ENCODE data around the gene KCNIP1. TPM values are rescaled to one million over a fixed set of nuclear protein-coding genes. Genes with fewer than 3 reads are reported as not detected.

KCNIP1 gene
- 1.2 and 5.3 TPM in 2 replicates for total RNA-seq (ENCODE audit: low replicate concordance)
- long read RNA-seq, partial matches to known transcripts = 0 of 2 reads
- long read RNA-seq, other reads (novel, unspliced or antisense) = 2 of 2 reads

DNA sequence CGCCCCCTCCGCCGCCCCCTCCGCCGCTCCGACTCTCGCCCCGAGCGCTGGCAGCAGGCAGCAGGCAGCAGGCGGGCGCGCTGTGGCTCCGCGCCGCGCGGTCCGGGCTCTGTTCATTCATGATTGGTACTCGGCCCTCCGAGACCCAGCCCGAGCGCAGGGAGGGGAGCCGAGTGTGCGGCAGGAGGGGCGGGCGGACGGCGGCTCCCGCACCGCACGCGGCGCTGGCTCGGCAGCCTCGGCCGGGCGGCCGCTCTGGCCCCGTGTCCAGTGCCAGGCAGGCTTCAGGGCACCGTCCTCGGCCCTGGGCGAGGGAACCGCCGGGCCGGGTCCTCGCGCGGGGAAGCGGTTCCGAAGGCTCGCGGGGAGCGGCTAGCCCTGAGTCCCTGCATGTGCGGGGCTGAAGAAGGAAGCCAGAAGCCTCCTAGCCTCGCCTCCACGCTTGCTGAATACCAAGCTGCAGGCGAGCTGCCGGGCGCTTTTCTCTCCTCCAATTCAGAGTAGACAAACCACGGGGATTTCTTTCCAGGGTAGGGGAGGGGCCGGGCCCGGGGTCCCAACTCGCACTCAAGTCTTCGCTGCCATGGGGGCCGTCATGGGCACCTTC lies at the start of gene KCNIP1:
TSS of gene KCNIP1 (plus strand) at position 31 of the 607 bp plus-strand sequence.
- Mint-ChIP-seq H3K36me3 (no peaks in the 10 kb centered on the region), H3K27ac (peak within 1 kb of the TSS; percentile 51), H3K27me3 (peaks cover 54% of the 10 kb centered on the region), H3K9me3 (no peaks in the 10 kb centered on the region), H3K4me3 (peak within 1 kb of the TSS; percentile 83), H3K4me1 (ENCODE audit: unreplicated experiment) (peaks cover 20% of the 10 kb centered on the region)
- no peak for DNase-seq (ENCODE audit: extremely low spot score, unreplicated experiment)
- TF ChIP-seq, protein P1, sequence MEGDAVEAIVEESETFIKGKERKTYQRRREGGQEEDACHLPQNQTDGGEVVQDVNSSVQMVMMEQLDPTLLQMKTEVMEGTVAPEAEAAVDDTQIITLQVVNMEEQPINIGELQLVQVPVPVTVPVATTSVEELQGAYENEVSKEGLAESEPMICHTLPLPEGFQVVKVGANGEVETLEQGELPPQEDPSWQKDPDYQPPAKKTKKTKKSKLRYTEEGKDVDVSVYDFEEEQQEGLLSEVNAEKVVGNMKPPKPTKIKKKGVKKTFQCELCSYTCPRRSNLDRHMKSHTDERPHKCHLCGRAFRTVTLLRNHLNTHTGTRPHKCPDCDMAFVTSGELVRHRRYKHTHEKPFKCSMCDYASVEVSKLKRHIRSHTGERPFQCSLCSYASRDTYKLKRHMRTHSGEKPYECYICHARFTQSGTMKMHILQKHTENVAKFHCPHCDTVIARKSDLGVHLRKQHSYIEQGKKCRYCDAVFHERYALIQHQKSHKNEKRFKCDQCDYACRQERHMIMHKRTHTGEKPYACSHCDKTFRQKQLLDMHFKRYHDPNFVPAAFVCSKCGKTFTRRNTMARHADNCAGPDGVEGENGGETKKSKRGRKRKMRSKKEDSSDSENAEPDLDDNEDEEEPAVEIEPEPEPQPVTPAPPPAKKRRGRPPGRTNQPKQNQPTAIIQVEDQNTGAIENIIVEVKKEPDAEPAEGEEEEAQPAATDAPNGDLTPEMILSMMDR (conservative IDR thresholded peaks at IDR 0.05) = no peak

- TF ChIP-seq, protein P1 (conservative IDR thresholded peaks at IDR 0.05) = no peak
- H3K4me1 Mint-ChIP-seq (ENCODE audit: unreplicated experiment) = no peaks in the 10 kb centered on the region
These were observed 40.4 kb upstream of the KCNIP1 start for GRCh38 chr5:170463426-170463825.

GRCh38 chr5:170464280-170465127 lies 39.3 kb upstream of the KCNIP1 start:
- no peak overlapping the region for H3K4me3 Mint-ChIP-seq
- no peaks in the 10 kb centered on the region for H3K4me1 Mint-ChIP-seq (ENCODE audit: unreplicated experiment)
- peaks cover 6% of the 10 kb centered on the region for H3K27me3 Mint-ChIP-seq

More at GRCh38 chr5:170463426-170463825, 40.4 kb upstream of the KCNIP1 start:
- Mint-ChIP-seq H3K36me3 (peaks cover 4% of the 10 kb centered on the region), H3K9me3 (peaks cover 15% of the 10 kb centered on the region), H3K27me3 (peaks cover 4% of the 10 kb centered on the region), H3K27ac (no peak overlapping the region), H3K4me3 (no peak overlapping the region)
- no peak for DNase-seq (ENCODE audit: extremely low spot score, unreplicated experiment)

GRCh38 chr5:170466553-170466952 lies 37.3 kb upstream of the KCNIP1 start:
- DNase-seq (ENCODE audit: extremely low spot score, unreplicated experiment) = peak; percentile 6
- Mint-ChIP-seq H3K27me3 (peaks cover 16% of the 10 kb centered on the region), H3K36me3 (no peaks in the 10 kb centered on the region), H3K27ac (no peak overlapping the region), H3K4me1 (ENCODE audit: unreplicated experiment) (peaks cover 6% of the 10 kb centered on the region), H3K4me3 (no peak overlapping the region), H3K9me3 (no peaks in the 10 kb centered on the region)
- TF ChIP-seq, protein P1 (conservative IDR thresholded peaks at IDR 0.05) = no peak

More at GRCh38 chr5:170464280-170465127, 39.3 kb upstream of the KCNIP1 start:
- no peak overlapping the region for H3K27ac Mint-ChIP-seq
- H3K36me3 Mint-ChIP-seq = peaks cover 4% of the 10 kb centered on the region
- peaks cover 14% of the 10 kb centered on the region for H3K9me3 Mint-ChIP-seq
- TF ChIP-seq, protein P1 (conservative IDR thresholded peaks at IDR 0.05) = no peak
- DNase-seq (ENCODE audit: extremely low spot score, unreplicated experiment) = peak; percentile 32

- TF ChIP-seq, protein P1 (conservative IDR thresholded peaks at IDR 0.05) = no peak
- no peaks in the 10 kb centered on the region for H3K36me3 Mint-ChIP-seq
- H3K4me3 Mint-ChIP-seq = no peak overlapping the region
- no peak overlapping the region for H3K27ac Mint-ChIP-seq
- peak; percentile 36 for DNase-seq (ENCODE audit: extremely low spot score, unreplicated experiment)
- no peaks in the 10 kb centered on the region for H3K9me3 Mint-ChIP-seq
- peaks cover 16% of the 10 kb centered on the region for H3K27me3 Mint-ChIP-seq
- peaks cover 9% of the 10 kb centered on the region for H3K4me1 Mint-ChIP-seq (ENCODE audit: unreplicated experiment)
These were observed 36.7 kb upstream of the KCNIP1 start for GRCh38 chr5:170466988-170467707.

Measured in type B pancreatic cell (in vitro differentiated cells).